GM18511 (cell line): ENCODE measurements around the gene CDH13.

Source experiments
- ATAC-seq: cut with Tn5 transposase; IDR thresholded peaks from one replicate; pipeline ENCODE4 v1.9.1; 2021; ENCODE audit warnings: mild to moderate bottlenecking, moderate library complexity; ENCODE audit not compliant: unreplicated experiment

Gene CDH13

DNA sequence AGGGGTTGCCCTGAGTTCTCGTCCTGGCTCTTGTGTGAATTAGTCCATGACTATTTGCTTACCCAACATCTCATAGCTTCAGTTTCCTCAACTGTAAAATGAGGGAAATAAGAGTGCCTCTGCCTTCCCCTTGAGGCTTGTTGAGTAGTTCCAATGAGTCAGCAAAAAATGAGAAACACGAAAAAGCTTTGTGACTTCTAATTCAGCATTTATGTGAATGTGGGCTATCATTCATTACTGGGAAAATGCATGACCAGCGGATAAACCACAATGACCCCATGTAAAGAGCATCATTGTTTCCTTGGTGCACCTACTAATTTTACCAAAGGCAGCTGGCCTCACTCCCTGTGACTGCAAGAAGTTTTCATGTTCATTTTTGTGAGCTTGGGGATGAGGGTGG is 806.4 kb downstream of the CDH13 start:
- ATAC-seq: no peak

DNA sequence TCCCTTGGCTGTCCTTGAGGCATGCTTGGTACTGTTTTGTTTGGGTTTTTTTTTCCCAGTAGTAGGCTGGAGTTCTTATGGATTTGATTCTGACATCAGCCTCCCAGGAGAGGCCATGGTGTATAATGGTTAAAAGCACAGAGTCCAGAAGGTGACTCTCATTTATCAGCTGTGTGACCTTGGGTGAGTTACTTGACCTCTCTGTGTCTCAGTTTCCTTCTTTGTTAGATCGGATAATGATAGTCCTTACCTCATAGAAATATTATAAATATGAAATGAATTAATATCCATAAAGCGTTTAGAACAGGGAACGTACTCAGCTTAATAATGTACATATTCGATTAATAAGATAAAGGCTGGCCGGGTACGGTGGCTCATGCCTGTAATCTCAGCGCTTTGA is 810.3 kb downstream of the CDH13 start:
- no peak for ATAC-seq

DNA sequence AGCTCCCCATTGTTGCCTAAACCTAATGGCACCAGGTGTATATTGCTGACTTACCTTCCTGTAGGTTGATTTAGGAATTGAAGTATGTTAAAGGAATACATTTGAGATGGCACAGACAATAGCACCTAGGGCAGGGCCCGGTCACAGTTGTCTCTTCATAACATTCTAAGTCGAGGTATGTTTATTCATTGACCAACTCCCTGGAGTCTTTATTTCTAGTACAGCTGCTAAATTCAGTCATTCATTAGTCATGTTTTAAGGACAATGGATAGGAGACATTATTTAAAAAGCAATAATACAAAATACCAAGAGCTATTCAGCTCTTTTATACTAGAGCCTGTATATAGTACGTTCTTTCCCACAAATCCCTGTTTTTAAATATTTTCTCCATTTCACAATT is 811.6 kb downstream of the CDH13 start:
- no peak for ATAC-seq

DNA sequence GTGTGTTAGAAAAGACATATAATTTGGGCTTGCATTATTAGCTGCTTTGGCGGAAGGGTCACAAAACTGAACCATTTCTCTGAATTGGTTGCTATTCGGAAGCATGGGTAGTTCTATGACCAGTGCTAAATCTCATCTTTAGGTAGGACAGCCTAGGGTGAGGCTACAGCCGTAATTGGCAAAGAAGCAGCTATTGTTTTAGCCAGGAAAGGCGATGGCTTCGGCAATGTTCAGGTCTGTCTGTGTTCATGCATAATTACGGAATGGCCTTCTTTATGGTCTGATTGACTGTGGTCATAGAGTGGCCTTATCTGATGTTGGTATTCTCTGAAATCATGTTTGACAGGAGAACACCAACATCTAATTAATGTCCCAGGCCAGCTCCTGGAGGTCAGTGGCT is 812.6 kb downstream of the CDH13 start:
- no peak for ATAC-seq

DNA sequence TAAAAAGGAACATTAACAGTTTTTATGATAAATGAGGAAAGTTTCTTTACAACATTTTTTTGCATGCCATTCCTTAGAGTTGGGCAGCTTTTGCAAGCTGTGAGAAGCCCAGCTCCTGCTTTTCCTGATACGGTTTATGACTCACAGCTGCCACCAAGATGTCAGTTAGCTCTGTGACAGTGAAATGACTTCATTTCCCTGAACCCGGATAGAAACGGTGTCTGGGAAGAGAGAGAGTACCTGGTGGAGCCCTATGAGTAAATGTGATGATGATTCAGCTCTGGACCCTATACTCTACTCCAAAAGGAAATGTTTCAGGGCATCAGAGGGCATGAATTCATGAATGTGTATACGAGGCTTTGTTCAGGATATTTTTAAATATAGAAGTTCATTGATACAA is 814.7 kb downstream of the CDH13 start:
- ATAC-seq: no peak

DNA sequence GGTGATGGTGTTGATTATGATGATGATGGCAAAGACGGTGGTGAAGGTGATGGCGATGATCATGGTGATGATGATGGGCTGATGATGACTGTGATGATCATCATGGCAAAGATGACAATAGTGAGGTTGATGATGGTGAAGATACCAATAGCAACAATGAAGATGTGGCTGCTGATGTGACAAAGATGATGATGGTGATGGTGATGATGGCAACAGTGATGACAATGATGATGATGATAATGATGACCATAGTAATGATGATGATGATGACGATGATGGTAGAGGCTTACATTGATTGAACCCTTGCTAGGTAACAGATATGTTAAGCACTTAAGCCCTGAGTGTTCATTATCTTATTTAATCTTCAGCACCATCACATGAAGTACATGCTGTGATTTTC is 817.2 kb downstream of the CDH13 start:
- no peak for ATAC-seq

DNA sequence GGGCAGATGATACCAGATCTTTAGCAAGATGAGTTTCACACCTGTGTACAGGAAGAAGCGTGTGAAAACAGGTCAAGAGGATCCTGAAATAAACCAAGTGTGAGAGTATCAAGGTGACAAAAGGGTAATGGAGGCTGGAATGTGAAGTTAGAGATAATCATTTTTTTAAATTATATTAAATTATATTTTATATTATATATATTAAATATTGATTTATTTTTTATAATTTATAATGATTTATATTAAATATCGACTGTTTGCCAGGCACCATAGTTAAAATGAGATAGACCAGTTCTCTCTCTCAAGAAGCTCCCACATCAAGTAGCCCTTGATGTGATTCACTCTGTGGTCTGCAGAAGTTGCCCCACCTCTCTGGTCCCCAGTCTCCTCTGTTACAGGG is 820.8 kb downstream of the CDH13 start:
- ATAC-seq: no peak

DNA sequence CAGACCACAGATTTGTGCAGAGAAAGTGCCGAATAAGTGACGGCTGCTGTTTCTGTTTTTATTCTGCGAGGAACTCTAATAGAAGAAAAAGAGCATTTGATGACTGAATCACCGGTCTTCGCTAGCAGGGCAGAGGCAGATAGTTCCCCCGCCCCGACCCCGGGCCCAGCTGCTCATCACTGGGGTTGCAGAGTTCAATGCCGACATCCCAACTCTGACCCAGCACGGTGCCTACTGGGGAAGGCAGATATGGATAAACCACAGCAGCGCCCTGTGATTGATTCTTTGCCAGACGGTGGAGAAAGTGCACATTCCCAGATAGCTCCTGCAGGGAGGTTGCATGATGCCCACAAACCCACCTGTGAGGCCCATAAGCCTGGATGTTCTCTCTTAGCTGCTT is 823.1 kb downstream of the CDH13 start:
- ATAC-seq: no peak

DNA sequence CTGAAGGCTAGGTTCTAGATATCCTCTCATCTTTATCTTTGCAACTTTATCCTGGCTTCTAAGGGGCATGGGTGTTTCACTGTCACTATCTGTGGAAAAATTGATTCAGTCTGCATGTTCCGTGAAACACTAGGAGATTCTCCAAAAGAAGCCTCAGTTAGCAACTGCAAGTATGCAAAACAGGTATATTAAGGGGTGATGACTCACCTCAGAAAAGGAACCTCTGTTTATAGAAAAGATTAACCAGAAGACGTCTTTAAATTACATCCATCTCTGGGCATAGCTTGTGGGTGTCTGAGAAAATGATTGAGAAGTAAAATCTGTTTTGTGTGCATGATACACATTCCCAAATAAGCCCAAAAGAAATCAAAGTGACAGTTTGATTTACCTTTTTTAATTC is 827.2 kb downstream of the CDH13 start:
- ATAC-seq: peak; percentile 69

DNA sequence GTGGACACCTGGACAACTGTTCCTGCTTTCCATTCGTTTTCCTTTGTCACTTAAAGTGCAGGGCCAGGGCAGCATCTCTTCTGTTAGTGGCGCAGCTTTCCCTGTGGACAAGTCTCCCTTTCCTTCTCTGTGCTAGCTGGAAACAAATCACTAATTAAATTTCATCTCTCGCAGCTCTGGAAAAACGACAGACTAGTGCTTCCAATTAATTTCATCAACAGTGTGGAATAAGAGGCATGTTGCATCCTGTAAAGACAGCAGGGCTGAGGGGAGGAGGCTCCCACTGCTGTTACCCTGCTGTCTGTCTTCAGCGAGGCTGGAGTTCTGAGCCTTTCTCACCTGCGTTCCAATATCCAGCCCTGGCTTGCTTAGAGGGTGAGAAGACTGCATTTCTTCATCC is 828.9 kb downstream of the CDH13 start:
- ATAC-seq: no peak

DNA sequence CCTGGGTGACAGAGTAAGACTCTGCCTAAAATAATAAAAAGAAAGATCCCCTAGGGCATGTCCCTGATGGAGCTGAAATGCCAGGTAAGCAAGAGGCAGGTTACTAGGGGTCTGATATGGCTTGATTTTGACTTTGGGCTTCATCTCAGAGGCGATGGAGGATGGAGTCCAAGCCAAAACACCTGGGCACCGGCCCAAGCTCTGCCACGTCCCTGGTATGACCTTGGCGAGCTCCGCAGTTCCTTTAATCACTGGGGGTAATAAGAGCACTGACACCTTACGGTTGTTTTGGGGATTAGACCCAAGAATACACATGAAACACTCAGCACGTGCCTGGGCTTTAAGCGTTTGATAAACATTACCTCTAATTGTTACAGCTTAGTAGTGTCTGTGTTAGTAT is 830.2 kb downstream of the CDH13 start:
- no peak for ATAC-seq

DNA sequence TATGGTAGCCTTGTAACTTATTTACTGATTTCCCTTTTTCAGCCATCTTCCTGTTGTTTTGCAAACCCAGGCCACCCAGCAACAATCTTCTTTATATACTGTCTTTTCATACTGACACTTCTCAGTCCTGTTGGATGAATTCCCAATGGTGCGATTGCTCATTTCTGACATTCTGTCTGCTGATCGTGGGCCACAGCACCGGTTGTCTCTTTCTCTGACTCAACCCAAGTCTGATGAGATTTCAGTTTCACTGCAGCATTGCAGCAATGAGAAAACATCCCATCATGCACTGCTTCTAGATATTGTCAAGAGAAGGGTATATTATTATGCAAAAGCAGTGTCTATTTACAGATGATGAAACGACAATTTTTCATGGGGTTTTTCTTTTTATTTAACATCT is 831.8 kb downstream of the CDH13 start:
- peak; percentile 83 for ATAC-seq

DNA sequence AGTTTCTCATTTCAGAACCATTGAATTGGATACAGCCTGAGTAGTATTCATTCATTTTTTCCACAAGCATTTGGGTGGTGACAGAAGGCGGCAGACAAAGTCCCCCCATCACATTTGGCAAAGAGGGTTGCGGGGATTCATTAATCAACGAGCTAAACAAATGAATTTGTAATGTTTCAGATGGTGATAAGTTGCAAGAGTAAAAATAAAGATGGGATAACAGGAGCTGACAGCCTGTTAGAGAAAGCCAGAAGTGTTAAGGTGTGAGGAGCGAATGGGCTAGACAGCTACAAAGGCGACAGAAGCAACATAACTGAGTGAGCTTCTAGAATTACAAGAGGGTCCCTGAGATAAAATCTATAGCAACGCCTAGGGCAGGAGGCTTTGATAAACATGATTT is 838.2 kb downstream of the CDH13 start:
- no peak for ATAC-seq

DNA sequence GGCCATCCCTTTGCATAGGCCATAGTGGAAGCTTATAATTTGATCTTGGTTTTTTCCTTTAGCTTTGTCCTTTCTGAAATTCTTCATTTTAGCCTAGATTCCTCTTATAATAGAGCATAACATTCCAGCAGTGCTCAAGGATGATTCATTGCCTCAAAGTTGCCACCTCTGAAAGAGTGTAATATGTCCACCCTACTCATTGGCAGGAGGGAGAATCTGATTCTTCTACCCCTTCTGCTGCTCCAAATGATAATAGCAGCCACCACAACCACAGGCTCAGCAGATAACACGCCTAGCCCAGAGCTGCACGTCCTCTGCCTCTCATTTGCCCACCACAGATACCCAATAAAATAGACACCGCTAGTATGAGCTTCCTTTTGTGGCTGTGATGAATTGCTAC is 843.6 kb downstream of the CDH13 start:
- no peak for ATAC-seq

DNA sequence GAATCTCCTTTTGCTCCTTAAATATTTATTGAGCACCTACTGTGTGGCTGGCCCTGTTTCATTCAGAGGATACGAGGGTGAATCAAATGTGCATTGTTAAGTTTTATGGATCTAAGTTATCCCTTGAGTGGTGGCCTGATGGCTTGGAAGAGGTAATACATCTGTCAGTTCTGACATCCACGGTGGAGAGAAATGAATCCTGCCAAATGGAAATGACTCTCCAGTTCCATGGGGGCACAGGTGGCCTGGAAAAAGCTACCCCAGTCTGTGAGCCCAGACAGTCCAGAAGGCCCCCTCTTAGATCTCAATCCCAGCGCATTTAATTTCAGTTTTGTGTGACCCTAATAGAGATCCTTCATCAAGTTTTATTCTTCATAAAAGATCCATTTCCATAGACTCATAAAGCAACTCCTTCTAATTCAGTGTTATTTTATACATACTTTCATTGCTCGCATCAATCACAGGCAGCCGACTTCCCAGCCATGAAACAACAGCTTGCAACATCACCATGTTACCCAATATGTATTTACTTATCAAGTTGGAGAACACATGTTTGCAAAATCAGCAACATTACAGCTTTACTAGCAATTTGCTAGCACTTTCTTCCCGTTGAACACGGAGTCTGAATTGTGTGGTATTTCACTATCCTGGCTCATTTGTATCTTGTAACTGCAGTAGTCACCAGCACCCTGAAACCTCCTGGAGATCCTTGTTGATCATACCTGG is 846.2 kb downstream of the CDH13 start:
- ATAC-seq: no peak

DNA sequence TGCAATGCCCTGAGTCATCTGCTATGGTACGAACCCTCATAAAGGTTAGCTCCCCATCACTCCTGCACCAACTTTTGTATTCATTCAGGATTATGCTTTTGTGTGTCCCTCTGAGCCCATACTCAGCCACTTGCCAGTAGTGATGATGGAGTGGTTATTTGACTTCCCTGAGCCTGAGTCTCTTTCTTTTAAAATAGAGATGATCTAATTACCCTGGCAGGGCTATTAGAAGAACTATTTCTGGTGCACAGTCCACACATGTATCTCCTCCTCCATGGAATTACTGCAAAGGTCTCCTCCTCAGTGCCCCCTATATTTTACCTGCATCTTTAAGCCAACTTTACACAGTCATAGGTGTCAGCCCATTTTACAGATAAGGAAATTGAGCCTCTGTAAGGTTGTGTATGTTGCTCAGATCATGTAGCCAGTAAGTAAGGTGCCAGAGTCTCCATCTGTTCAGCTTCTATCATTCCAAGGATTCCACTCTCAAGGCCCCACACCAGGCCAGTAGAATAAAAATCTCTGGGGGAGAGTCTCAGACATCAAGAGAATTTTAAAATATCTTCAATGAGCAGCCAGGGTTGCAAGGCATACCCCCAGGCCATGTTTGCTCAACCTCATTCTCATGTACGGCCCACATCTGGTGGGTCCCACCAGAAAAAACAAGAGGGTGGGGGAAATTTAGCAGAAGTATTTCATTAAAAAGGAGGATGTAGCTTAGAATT is 847.3 kb downstream of the CDH13 start:
- ATAC-seq: no peak

DNA sequence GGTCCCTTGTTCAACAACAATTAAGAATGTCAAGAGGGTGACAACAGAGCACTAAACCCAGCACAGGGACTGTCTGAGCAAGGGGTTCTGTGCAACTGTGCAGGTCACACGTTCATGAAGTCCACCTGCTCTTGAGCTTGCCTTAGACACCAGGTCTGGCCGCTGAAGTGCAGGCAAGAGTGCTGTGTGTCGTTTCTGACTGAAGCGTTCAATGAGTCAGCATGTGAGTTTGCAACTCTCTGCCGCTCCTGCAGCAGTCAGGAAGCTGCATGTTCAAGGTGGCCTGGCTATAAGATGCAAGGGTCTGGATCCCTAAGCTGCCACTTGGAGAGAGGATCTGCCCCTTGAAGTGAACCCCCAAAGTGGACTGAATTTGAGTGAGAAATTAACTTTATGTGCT is 848.3 kb downstream of the CDH13 start:
- ATAC-seq: no peak

DNA sequence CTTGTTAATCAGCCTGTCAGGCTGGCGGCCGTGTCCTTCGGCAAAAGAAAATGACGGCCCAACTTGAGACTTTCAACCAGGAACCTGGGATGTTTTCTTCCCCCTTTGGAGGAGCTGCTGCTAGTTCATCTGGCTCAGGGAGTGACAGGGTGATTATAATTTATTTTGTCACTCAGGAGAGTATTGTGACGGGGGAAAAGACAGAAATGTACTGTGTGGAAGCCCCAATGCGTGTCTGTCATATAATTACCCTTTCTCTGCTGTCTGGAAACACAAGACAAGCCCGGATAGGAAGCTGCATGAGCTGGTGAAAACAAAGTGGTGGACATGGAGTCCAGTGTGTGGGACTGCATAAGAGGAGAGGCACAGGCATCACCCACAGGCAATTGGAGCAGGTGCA is 854.8 kb downstream of the CDH13 start:
- no peak for ATAC-seq

DNA sequence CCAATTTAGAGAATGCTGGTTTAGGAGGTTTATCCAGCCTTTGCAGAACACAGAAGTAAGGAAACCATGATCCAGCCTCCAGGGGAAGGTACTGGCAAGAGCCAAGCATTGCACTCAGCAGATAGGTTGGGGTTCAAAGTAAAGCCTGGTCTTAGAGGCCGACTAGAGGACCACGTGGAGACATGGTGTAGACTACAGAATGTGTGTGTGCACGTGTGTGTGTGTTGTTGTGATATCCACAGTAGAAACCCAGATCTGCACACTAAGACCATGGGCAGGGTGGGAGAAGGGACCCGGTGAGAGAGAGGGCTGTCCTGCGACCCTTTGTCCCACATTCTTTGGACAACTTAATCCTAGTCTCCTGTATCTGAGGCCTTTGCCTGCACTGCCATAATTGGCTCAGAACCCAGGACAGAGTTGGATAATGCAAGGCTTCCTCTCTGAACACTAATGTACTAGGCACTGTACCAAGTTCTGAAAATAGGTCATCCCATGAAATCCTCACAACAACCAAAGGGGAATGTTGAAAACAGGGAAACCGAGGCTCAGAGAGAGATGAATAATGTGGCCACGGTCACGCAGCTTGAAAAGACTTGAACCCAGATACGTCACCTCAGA is 855.9 kb downstream of the CDH13 start:
- ATAC-seq: no peak

DNA sequence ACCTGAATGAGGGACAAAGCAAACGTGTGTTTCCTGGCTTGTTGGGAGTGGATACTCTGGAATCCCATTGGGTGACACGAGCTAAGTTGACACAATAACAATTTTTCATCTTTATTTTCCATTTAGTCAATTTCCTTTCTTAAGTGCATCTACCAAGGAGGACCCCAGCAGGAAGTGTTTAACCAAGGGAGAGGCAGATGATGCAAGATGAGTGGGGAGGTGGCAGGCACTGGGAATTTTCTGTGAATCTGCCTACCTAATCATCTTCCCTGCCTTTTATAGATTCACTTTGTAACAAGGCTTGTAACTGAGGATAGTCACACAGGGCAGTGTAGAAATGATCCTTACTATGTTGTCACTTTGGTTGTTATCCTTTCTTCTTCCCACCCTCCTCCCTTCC is 863.3 kb downstream of the CDH13 start:
- no peak for ATAC-seq

DNA sequence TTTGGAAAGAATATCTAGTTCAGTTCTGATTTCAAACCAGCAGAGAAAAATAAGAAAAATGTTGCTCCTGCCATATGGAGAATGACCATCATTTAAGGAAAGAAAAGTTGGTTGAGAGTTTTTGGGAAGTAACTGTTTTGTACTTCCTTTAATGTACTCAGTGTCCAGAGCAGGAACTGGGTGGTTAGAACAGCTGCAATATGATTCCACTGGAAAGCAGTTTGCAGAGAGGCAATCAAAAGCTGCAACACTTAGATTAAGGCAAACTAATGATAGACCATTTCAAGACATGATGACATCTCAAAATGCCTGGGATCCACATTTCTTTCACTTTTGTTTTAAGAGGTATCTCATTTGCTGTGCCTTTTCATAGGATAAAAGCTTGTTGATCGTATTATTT is 867.7 kb downstream of the CDH13 start:
- no peak for ATAC-seq

DNA sequence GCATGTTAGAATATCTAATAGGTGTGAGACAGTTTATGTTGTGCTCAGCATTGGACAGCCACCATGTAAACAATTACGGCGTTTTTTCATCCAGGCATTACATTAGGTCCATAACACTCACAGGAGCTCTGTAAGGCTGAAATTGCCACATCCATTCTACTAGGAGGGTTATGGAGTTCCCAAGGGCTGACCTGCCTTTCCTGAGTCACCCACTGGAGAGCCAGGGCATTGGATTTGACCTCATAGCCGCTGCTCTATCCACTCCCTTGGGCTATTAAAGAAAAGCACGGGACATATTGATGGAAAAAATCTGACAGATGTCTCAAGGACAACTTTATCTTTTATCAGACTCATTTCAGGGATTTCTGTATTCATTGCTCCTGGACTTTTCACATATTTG is 874.7 kb downstream of the CDH13 start:
- no peak for ATAC-seq
